ENCODE data around the gene PIGX. TPM values are rescaled to one million over a fixed set of nuclear protein-coding genes. Genes with fewer than 3 reads are reported as not detected.

Gene PIGX
- total and polyA plus RNA-seq, 2 experiments from 2014 or later: 13.0 to 14.5 TPM

GRCh38 chr3:196726788-196727675 is 14.9 kb downstream of the PIGX start (continued):
- TF ChIP-seq ZNF462 (CRISPR knock-in tag; IDR thresholded peaks at IDR 0.05) (no peak), STAT1 (IDR thresholded peaks at IDR 0.05; ENCODE audit: unreplicated experiment) (no peak), NANOG (IDR thresholded peaks at IDR 0.05; ENCODE audit: borderline replicate concordance) (no peak), EZH2phosphoT487 (IDR thresholded peaks at IDR 0.05; ENCODE audit: unreplicated experiment) (no peak), CTCF (conservative IDR thresholded peaks at IDR 0.05; ENCODE audit: low read depth in 2 of 2) (no peak), CREB1 (CRISPR knock-in tag; IDR thresholded peaks at IDR 0.05; ENCODE audit: low read depth) (no peak), EZH2 (IDR thresholded peaks at IDR 0.05; ENCODE audit: low read depth, unreplicated experiment) (no peak), ZNF331 (CRISPR knock-in tag; IDR thresholded peaks at IDR 0.05; ENCODE audit: low read depth) (no peak), ETS1 (IDR thresholded peaks at IDR 0.05) (no peak)
